Renal cortical epithelial cell (primary cell): ENCODE results near the gene USP17L5. TPM values are rescaled to one million over a fixed set of nuclear protein-coding genes. Genes with fewer than 3 reads are reported as not detected.
"Not testable (repeated sequence)": the region's sequence is repeated elsewhere in the genome, so short reads cannot be mapped to it uniquely, and the experiment has no call there.

Experiments
- DNase-seq: peaks from one replicate; pipeline ENCODE4 v3.0.0-alpha.2; 2011; ENCODE audit warnings: low read depth
- total RNA-seq: library from RNA; depleted of rRNA; stranded (reverse); fragments of >200 nt; gene quantifications from 2 replicates; pipeline ENCODE4 v1.2.3, GENCODE V29; 2014

USP17L5 gene
- total RNA-seq = not detected in 2 replicates

GRCh38 chr4:9339103-9339502 lies at the start of gene USP17L5:
USP17L5 (plus strand) TSS chr4:9339403; CDS start chr4:9339403, 0 bp downstream.
- not testable (repeated sequence) for DNase-seq

GRCh38 chr4:9324191-9324590 lies 15.0 kb upstream of the USP17L5 start:
- DNase-seq = not testable (repeated sequence)

- not testable (repeated sequence) for DNase-seq
These were observed 14.3 kb upstream of the USP17L5 start, which contains the start of gene USP17L24 for GRCh38 chr4:9324865-9325264. USP17L24 (plus strand) TSS chr4:9325165; CDS start chr4:9325165, 0 bp downstream.

GRCh38 chr4:9329611-9330010 lies 9.6 kb upstream of the USP17L5 start, which contains the start of gene USP17L25:
USP17L25 (plus strand) TSS chr4:9329911; CDS start chr4:9329911, 0 bp downstream.
- not testable (repeated sequence) for DNase-seq

GRCh38 chr4:9334358-9334757 lies 4.8 kb upstream of the USP17L5 start, which contains the start of gene USP17L26:
USP17L26 (plus strand) TSS chr4:9334658; CDS start chr4:9334658, 0 bp downstream.
- DNase-seq = not testable (repeated sequence)

GRCh38 chr4:9343848-9344247 lies 4.6 kb downstream of the USP17L5 start, which contains the start of gene USP17L27:
USP17L27 (plus strand) TSS chr4:9344148; CDS start chr4:9344148, 0 bp downstream.
- not testable (repeated sequence) for DNase-seq

GRCh38 chr4:9348593-9348992 lies 9.4 kb downstream of the USP17L5 start, which contains the start of gene USP17L28:
USP17L28 (plus strand) TSS chr4:9348893; CDS start chr4:9348893, 0 bp downstream.
- DNase-seq = not testable (repeated sequence)

- DNase-seq = not testable (repeated sequence)
These were observed 11.7 kb downstream of the USP17L5 start for GRCh38 chr4:9350866-9351265.

- not testable (repeated sequence) for DNase-seq
These were observed 14.1 kb downstream of the USP17L5 start, which contains the start of gene USP17L29 for GRCh38 chr4:9353338-9353737. USP17L29 (plus strand) TSS chr4:9353638; CDS start chr4:9353638, 0 bp downstream.

GRCh38 chr4:9362829-9363228 lies 23.6 kb downstream of the USP17L5 start, which contains the start of gene USP17L30:
USP17L30 (plus strand) TSS chr4:9363129; CDS start chr4:9363129, 0 bp downstream.
- DNase-seq = not testable (repeated sequence)

GRCh38 chr4:9379881-9380280 lies 40.7 kb downstream of the USP17L5 start:
- not testable (repeated sequence) for DNase-seq

GRCh38 chr4:9381012-9381534 lies 41.9 kb downstream of the USP17L5 start:
- not testable (repeated sequence) for DNase-seq

- DNase-seq = peak; percentile 76
These were observed 44.9 kb downstream of the USP17L5 start for GRCh38 chr4:9384126-9384525.

GRCh38 chr4:9389001-9389400 lies 49.8 kb downstream of the USP17L5 start:
- peak; percentile 70 for DNase-seq

Other genes with a start within 250 kb of the USP17L5 start
- not detected in 2 replicates for gene FAM90A26, start 169.0 kb upstream of the USP17L5 start, total RNA-seq
- gene USP17L10, start 128.7 kb upstream of the USP17L5 start, total RNA-seq = not detected in 2 replicates
- gene USP17L11, start 124.0 kb upstream of the USP17L5 start, total RNA-seq = not detected in 2 replicates
- not detected in 2 replicates for gene USP17L12, start 119.3 kb upstream of the USP17L5 start, total RNA-seq
- gene USP17L13, start 114.5 kb upstream of the USP17L5 start, total RNA-seq = not detected in 2 replicates
- not detected in 2 replicates for gene USP17L15, start 105.0 kb upstream of the USP17L5 start, total RNA-seq
- not detected in 2 replicates for gene USP17L17, start 95.5 kb upstream of the USP17L5 start, total RNA-seq
- not detected in 2 replicates for gene USP17L18, start 90.8 kb upstream of the USP17L5 start, total RNA-seq
- not detected in 2 replicates for gene USP17L19, start 86.0 kb upstream of the USP17L5 start, total RNA-seq
- gene USP17L20, start 81.3 kb upstream of the USP17L5 start, total RNA-seq = not detected in 2 replicates
- not detected in 2 replicates for gene USP17L21, start 76.5 kb upstream of the USP17L5 start, total RNA-seq
- not detected in 2 replicates for gene USP17L22, start 71.8 kb upstream of the USP17L5 start, total RNA-seq
- not detected in 2 replicates for gene USP17L24, start 14.2 kb upstream of the USP17L5 start, total RNA-seq
- not detected in 2 replicates for gene USP17L25, start 9.5 kb upstream of the USP17L5 start, total RNA-seq
- not detected in 2 replicates for gene USP17L26, start 4.7 kb upstream of the USP17L5 start, total RNA-seq
- gene USP17L27, start 4.7 kb downstream of the USP17L5 start, total RNA-seq = not detected in 2 replicates
- gene USP17L28, start 9.5 kb downstream of the USP17L5 start, total RNA-seq = not detected in 2 replicates
- gene USP17L29, start 14.2 kb downstream of the USP17L5 start, total RNA-seq = not detected in 2 replicates
- gene USP17L30, start 23.7 kb downstream of the USP17L5 start, total RNA-seq = not detected in 2 replicates
- gene DEFB131A, start 105.0 kb downstream of the USP17L5 start, total RNA-seq = not detected in 2 replicates